NCI-H1694 (cell line): ENCODE data around the gene FMO1.
"Not testable (repeated sequence)": the region's sequence is repeated elsewhere in the genome, so short reads cannot be mapped to it uniquely, and the experiment has no call there.

Experiments
- DNase-seq: peaks from one replicate; lab custom pipeline; 2025; lab: John Stamatoyannopoulos, UW

Gene FMO1, protein sequence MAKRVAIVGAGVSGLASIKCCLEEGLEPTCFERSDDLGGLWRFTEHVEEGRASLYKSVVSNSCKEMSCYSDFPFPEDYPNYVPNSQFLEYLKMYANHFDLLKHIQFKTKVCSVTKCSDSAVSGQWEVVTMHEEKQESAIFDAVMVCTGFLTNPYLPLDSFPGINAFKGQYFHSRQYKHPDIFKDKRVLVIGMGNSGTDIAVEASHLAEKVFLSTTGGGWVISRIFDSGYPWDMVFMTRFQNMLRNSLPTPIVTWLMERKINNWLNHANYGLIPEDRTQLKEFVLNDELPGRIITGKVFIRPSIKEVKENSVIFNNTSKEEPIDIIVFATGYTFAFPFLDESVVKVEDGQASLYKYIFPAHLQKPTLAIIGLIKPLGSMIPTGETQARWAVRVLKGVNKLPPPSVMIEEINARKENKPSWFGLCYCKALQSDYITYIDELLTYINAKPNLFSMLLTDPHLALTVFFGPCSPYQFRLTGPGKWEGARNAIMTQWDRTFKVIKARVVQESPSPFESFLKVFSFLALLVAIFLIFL

DNA sequence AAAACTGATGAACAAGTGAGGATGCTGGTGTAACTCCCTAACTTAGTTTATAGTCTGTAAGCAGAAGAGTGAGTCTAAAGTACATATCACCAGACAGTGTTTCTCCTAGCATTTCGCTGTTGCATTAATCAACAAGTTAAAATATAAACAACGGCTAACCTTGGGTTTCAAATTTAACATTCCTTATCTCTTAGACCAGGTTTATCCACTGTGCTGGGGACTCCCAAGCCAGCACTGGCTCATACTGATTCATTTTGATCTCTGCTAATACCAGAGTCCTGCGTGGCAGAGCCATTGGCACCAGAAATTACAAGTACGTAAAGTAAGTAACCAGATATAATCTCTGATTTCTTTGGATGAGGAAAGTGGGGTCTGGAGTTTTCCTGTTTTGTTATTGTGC is at the start of gene FMO1:
TSS of gene FMO1 (plus strand) at position 193 of the 400 bp plus-strand sequence. CDS start 9,594 bp downstream, outside the sequence.
- DNase-seq = no peak

DNA sequence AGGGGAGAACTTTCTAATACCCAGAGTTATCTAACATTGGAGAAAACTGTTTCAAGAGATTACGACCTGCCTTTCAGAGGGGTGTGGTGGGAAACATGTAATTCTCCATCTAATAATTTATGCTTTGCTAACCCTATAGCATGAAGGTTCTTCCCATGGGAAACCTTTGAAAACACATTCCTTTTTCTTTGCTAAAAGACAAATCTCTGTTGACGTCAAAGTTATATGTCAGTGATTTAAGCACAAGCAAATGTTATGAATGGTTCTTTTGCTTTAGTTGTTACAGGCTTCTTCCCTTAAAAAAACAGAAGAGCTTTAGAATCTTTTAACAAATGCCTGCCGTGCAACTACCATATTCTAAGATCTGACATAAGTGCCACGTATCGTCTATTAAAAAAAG is 44.0 kb upstream of the FMO1 start:
- DNase-seq = no peak

DNA sequence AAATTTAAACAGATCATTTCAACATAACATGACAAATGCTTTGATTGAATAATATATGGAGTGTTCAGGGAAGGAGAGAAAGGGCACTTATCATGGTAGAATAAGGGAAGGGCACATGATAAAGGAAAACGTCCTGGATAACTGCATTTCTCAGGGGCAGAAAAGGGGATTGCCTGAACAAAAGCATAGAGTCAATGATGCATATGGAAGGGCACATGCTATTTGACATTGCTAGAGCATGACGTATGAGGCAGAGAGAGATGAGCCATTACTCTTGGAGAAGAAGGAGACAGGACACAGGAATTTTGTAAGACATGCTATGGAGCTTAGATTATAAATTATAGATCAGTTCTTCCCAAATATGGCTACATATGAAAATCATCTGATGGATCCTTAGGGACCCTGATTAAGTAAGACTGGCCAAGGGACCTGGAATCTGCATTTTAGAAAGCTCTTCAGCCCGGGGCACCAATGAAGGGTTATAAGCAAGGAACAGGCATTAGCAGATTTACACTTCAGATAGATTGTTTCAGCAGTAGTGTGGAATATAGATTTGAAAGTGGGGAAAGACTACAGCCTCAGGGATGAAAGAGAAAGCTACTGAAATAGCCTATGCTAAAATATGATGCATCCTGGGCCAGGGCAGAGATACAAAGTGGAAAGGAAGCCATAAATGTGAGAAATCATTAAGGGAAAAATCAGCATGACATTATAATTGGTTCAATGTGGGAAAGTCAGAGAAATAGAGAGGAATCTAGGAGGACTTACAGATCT is 41.9 kb upstream of the FMO1 start:
- no peak for DNase-seq

DNA sequence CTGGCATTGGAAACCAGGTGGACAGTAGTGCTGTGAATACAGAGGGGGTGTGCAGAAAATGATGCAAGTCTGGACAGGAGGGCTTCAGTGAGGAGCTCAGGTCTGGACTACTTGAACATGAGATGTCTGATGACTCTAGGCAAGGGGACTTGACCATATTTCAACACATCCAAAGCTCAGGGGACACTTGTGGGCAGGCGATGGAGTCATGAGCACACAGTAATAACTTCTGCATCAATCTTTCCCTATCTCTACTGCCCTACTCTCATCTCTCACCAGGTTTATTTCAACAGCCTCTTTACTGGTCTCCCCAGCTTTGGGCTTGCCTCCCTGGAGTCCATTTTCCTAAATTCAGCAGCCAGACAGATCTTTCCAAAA is 41.3 kb upstream of the FMO1 start:
- DNase-seq = no peak

DNA sequence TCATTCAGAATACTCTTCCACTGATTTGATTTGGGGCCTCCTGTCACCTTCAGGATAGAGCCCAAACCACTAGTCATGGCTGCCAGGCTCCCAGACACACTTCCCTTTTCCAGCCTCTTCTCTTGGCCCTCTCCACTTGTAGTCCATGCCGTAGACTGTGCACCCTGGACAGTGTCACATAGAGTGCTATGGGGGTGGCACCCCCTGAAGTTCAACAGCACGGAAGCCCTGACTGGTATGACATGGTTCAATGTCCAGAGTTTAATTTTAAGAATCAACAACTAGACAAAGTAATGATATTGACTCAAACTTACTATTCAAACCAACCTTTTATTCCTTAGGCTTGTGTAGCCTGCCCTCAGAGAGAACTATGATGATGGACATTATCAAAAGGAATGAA is 40.9 kb upstream of the FMO1 start:
- DNase-seq = no peak

DNA sequence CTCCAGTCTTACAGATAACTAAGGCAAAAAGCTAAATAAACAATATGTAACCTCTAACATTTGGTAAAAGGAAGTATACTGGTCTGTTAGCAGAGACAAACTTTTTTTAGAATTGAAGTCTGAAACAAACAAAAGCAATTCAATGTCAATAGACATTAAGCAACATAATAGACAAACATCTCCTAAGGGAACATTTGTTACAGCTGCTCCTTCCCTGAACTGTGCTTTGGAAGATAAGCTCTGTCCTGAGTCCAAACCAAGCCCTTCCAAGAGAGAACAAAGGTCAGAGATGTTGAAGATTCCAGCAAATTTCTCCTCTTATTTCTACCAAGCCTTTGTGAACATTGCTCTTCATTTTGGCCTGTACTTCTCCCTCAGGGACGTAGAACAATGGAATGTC is 37.9 kb upstream of the FMO1 start:
- no peak for DNase-seq

DNA sequence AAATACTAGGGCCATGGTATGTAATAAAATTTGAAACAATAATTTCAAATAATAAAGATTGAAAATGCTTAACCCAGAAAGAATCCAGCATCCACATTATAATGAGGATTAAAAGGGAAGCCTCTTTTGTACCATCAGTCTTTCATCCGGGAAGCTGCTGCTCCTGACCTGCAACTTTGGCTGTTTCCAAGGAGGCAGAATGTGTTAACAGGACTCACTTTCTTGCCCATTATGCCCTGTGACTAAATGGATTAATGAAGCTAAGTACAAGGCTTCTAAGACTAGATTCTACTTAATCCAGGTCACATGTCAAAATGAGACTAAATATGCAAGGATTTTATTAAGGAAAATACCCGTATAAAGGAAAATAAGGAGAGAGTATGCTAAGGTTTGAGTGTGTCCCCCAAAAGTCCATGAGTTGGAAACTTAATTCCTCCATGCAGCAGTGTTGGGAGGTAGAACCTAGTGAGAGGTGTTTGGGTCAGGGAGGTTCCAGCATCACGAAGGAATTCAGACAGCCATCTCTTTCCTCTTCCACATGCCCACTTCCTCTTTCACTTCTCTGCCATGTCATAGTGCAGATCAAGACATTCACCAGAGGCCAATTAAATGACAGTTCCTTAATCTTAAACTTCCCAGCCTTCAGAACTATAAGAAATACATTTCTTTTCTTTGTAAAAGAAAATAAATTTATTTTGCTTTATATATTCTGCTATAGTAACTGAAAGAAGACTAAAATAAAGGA is 35.5 kb upstream of the FMO1 start:
- no peak for DNase-seq

DNA sequence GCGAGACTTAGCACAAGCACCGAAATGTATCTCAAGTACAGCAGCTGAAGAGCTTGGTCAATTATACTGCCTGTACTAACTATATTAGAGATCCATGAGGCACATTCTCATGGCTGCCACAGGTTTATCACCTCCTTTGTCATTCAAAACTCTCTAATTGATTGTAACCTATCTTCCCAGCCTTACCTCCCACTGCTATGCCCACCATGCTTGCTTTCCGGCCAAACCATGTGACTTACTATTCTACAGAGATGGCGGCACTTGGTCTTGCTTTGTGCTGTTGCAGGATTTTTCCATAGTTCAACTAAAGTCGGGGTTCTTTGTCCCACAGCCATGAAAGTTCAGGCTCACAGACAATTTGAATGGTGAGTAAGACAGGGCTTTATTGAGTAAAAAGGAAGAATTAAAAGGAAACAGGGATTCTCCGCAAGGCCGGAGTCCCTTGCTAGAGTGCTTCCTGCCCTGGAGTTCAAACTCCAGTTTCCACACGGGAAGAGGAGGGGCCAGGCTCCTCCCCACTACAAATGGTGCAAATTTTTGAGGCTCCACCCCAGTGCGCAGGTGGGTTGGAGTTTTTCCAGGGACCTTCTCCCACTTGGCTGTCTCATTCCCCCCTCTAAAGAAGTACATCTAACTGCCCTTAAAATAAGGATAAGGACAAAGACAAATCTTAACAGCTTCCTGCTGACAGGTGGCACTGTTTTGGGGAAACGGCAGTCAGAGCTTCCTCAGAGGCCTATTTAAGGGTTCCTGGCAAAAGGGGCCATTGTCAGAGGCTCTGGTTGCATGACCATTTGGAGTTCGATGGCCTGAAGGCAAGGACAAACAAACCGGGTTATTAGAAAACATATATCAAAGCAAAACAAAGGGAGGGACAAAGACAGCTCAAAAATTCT is 34.5 kb upstream of the FMO1 start:
- DNase-seq = no peak

DNA sequence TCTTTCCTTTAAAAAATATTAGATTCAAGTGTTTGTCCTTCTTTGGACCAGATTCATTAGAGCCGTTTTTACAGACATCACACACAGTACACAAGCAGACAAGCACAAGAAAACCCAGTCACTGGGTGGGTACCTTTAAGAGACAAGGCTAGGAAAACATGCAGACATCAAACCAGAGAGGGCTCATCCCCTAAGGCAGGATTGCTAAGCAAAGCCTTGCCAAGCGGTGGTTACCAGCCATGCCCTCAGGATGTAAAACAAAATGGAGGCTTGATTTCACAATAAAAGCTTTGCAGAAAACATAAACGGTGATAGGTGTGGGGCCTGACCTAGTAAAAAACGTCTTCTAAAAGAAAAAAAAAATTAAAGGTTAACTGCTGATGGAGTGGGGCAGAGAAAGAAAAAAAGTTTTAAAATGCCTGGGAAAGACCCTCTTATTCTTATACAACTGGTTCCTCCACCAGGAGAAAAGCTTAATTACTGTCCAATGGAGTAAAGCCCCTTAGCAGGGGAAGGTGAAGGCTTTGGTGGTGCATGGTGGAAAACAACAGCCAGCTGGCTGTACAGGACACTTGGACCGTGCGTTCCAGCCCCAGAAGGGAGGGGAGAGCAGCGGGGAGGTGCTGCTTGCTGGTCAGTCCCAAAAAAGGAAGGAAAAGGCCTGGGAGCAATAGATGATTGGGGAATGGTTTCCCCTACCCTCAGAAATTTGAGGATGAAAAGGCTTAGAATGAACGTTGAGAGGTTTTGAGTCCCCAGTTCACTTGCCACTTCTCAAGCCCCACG is 30.4 kb upstream of the FMO1 start:
- no peak for DNase-seq

DNA sequence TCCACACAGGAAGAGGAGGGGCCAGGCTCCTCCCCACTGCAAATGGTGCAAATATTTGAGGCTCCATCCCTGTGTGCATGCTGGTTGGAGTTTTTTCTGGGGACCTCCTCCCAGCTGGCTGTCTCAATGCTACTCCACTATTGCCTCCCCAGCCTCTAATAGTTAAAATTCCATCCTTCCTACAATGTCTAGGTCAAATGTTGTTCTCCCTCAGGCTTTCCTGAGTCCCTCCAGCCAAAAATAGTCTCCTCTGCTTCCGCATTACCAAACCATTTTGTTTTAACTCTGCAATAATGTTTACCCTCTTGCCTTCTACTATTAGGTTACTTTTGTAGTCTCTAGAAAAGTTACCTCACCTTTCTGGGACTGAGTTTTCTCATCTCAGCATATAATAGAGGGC is 29.6 kb upstream of the FMO1 start:
- no peak for DNase-seq

DNA sequence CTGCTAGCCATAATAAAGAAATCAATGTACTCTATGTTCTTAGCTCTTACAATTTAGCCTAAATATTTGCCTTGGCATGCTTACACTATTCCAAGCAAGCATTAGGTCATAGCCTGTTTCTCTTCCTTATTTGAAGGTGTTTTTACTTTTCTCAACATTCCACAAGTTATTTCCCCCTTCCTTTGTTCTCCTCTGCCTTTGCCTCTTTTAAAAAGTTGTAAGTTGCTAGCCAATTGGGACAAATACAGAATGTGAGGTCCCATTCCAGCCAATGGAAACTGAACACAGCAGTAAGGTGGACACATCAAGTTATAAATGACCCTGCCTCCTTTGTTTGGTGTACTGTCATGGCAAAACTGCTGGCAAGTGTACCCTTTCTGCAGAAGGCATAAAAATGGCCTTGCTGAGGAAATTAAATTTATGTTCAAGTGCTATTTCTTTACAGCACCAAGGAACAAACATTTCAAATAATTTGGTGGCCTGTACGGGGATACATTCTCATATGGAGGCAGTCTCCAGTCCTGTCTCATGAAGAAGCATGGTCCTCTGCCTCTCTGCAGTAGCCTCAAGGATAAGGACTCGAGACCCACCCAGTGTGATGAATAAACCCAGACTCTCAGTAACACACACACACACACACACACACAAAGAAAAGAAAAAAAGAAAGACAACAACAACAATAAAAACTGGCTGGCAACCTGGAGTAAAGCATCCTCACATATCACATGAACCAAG is 28.8 kb upstream of the FMO1 start:
- no peak for DNase-seq

DNA sequence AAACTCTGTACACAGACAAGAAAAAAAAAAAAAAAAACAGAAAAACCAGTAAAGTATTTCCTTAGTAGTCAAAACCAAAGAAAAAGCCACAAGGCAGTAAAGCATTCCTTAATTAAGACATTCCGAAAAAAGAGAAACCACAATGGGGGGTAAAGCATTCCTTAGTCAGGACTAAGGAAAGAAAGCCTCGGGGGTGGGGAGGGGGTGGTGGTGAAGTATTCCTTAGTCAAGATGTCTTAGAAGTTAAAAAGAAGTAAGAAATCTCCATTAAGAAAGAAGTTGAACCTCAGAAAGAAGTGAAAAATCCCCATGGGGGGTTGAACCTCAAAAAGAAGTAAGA is 28.2 kb upstream of the FMO1 start:
- no peak for DNase-seq

DNA sequence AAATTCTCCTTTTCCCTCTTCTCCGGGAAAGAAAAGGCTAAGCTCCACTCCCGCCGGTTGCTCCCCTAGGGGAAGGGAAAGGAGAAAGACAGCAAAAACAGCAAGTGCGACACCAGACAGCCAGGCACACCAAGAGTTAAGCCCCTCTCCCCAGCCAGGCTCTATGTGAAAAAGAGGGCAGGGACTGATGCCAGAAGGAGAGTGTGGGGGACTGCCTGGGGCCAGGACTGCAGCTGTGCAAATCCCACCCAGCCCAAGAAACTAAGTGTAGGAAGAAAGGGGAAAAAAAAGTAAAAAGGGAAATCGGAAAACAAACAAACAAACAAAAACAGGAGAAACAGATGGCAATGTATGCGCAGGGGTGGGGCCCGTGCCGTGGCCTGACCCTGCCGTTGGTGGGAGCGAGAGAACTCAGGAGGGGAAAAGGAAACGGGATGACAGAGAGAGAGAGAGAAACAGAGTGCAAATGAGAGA is 27.7 kb upstream of the FMO1 start:
- DNase-seq = no peak

DNA sequence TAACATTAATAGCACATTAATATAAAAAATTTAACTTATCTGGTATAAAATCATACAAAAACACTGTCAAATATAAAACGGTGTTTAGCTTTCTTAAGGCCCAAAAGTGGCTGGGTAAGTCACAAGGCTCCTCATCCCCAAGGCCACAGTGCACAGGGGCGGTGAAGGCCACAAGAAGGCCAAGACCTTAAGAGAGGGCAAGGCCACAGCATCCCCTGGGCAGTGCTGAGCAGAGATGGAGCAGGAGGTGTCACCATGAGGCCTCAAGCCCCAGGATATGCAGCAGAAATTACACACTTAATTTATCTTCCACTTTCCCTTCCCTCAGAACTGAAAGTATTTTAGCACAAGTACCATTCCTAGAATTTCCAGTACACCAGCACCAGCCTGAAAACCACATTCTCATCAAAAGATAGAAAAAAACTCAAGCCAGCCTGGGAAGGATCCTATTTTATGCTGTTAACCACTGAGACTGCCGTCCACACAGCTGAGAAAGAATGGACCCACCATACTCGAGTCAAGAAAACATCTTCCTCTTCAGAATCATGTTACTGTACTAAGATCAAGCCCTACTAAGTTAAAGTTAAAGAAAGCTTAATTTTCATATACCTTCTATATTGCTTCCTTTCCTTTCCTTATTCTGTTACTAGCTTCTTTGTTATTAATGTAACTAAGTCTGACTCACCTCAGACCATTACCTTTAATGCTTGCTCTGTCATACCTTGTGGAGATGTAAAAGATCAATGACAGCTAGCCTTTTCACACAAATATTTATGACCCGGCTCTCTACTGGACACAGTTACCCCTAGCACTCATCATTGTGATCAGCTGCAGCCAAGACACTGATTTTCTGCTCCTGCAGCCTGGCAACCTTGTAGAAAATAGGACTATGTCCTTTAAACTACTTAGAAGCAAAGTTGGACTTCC is 26.4 kb upstream of the FMO1 start:
- DNase-seq = no peak

DNA sequence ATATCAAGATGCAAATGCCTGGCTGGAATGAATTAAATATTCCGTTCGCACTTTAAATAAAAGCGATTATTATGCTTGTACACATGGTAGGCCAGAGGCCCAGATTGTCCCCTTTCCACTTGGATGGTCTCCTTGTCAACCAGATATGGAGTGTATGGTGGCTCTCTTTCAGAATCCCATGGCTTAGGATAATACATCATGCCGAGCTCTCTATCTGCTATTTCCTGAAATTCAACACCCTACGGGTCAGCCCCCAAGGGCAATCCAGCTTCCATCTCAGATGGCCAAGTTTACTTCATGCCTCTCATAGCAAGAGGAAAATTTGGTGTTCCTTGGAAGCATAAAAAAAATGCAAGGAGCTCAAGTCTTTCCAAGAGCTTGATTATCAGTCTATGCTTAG is 25.4 kb upstream of the FMO1 start:
- DNase-seq = no peak

DNA sequence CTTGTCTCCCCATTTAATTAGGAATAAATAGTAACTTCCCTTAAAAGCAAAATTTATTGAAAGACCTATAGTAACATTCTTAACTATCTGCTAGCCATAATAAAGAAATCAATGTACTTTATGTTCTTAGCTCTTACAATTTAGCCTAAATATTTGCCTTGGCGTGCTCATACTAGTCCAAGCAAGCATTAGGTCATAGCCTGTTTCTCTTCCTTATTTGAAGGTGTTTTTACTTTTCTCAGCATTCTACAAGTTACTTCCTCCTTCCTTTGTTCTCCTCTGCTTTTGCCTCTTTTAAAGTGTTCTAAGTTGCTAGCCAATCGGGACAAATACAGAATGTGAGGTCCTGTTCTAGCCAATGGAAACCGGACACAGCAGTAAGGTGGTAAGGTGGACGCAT is 24.0 kb upstream of the FMO1 start:
- DNase-seq = not testable (repeated sequence)

DNA sequence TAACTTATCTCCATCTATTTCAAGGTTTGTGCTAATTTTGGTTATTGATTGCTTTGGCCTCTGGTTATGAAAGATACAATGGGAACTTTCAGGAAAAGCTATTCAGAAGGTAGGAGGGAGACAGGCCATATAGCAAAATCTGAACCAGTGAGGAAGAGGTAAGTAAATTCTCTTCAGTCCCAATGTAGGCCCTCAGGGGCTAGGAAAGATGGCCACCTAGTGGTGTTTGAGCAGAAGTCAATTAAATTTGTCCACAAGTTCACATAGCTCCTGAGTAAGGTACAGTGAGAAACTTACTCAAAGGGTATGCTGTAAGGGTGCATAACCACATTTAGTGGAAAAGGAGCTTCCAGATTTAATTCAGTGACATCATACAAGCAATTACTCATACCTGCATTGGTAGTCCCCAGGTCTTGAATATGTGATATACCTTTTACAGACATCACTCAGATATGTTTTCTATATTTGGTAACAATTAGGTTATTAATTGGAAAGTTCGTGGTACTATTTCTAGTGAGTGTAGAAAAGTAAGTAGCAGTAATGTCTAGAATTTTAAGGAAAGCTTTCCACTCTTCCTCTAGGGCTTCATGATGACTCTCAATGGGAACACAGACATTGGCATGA is 21.4 kb upstream of the FMO1 start:
- peak; percentile 25 for DNase-seq

DNA sequence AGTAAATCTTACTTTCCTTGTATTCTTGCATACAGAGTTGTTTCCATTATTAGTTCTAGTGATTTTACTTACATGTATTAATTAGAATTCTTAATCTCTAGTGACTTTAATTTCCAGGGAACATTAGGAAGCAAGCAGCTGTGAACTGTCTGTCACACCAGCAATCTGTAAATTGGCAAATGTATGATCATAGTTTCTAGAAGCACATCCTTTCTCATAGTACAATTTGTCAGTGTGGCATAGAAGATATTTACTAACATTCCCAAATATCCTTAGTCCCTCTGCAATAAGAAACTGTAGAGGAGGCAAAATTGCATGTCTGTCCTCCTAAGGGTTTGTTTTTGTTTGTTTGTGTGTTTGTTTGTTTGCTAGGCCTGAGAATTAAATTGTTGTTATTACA is 17.0 kb upstream of the FMO1 start:
- DNase-seq = no peak
